Bronchial epithelial cell (primary cell): Measurements from ENCODE around the gene SAMD13. TPM values are rescaled to one million over a fixed set of nuclear protein-coding genes. Genes with fewer than 3 reads are reported as not detected.

Experiments
- DNase-seq: peaks from one replicate; pipeline ENCODE4 v3.0.0-alpha.2; 2010; ENCODE audit warnings: low read depth
- FAIRE-seq: peaks from 2 replicates; lab custom pipeline; 2011; peaks lifted over from hg19 to GRCh38; lab: Jason Lieb, UNC
- H3K27me3 ChIP-seq: 2 replicates; pipeline ENCODE4 v1.5.1; 2011; ENCODE audit warnings: low read length; ENCODE audit not compliant: control insufficient read depth, insufficient read depth
- H3K36me3 ChIP-seq: 2 replicates; pipeline ENCODE4 v1.5.1; 2011; ENCODE audit warnings: low read length; ENCODE audit not compliant: control insufficient read depth, insufficient read depth
- H3K4me3 ChIP-seq: 2 replicates; pipeline ENCODE4 v1.5.1; 2011; ENCODE audit warnings: mild to moderate bottlenecking, low read depth, low read length, control low read depth
- total RNA-seq: library from RNA; depleted of rRNA; stranded (reverse); fragments of >200 nt; gene quantifications from 2 replicates; pipeline ENCODE4 v1.2.1, GENCODE V29; 2014
- TF ChIP-seq, protein P1 (sequence below): IDR thresholded peaks from 2 replicates; pipeline ENCODE4 v1.5.1; 2011; ENCODE audit warnings: mild to moderate bottlenecking, moderate library complexity, low read length, control low read depth, inconsistent platforms; ENCODE audit not compliant: insufficient read depth, severe bottlenecking

SAMD13 gene
- total RNA-seq, 1 donor from 2014 or later: 0.26 TPM

- Histone ChIP-seq H3K27me3 (no peaks in the 10 kb centered on the region), H3K36me3 (no peaks in the 10 kb centered on the region), H3K4me3 (no peak overlapping the region)
- FAIRE-seq (no peak), DNase-seq (no peak)
- TF ChIP-seq, protein P1, sequence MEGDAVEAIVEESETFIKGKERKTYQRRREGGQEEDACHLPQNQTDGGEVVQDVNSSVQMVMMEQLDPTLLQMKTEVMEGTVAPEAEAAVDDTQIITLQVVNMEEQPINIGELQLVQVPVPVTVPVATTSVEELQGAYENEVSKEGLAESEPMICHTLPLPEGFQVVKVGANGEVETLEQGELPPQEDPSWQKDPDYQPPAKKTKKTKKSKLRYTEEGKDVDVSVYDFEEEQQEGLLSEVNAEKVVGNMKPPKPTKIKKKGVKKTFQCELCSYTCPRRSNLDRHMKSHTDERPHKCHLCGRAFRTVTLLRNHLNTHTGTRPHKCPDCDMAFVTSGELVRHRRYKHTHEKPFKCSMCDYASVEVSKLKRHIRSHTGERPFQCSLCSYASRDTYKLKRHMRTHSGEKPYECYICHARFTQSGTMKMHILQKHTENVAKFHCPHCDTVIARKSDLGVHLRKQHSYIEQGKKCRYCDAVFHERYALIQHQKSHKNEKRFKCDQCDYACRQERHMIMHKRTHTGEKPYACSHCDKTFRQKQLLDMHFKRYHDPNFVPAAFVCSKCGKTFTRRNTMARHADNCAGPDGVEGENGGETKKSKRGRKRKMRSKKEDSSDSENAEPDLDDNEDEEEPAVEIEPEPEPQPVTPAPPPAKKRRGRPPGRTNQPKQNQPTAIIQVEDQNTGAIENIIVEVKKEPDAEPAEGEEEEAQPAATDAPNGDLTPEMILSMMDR: no peak
These were observed 45.9 kb downstream of the SAMD13 start for GRCh38 chr1:84347271-84347931.

- Histone ChIP-seq H3K36me3 (no peaks in the 10 kb centered on the region), H3K27me3 (no peaks in the 10 kb centered on the region), H3K4me3 (no peak overlapping the region)
- FAIRE-seq (no peak), DNase-seq (no peak)
- TF ChIP-seq, protein P1: no peak
These were observed 46.5 kb downstream of the SAMD13 start for GRCh38 chr1:84347932-84348555.

DNA sequence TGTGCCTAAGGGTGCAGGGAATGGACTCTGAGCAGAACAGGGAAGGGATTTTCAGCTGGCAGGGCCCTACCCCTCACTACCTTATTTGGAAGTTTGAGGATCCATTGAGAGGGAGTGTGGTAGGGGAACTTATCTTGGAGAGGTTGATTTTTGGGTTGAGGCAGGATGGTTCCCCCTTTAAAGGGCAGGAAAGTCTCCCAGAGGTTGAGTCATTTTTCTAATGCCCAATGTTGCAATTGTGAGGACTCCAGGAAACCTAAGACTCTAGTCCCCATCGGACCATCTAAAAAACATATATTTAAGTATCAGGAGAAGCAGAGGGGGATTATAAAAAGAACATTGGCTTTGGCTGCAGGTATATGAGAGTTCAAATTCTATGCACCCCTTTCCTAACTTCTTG lies 47.3 kb downstream of the SAMD13 start:
- TF ChIP-seq, protein P1: no peak
- FAIRE-seq (no peak), DNase-seq (no peak)
- Histone ChIP-seq H3K36me3 (no peaks in the 10 kb centered on the region), H3K27me3 (no peaks in the 10 kb centered on the region), H3K4me3 (no peak overlapping the region)

DNA sequence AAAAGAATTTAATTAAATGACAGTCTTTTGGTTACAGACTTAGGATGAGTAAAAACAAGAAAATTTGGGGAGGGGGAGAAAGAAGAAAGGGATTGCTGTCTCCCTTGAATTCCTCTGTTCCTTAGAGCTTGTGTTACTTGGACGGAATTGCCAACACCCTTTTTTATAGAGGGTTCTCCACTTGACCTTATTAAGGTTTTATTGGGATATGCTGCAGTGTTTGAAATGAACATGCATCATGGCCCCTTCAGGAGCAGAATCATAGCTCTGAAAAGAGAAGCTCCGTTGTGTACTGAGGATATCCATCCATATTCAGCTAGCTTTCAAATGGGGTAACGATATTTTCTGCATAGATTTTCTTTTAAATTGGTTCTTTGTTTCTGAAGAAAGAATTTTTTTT lies 48.6 kb downstream of the SAMD13 start:
- FAIRE-seq (no peak), DNase-seq (no peak)

GRCh38 chr1:84350550-84350949 lies 49.0 kb downstream of the SAMD13 start:
- FAIRE-seq (no peak), DNase-seq (no peak)
- no peaks in the 10 kb centered on the region for H3K36me3 ChIP-seq
- TF ChIP-seq, protein P1: no peak
- no peaks in the 10 kb centered on the region for H3K27me3 ChIP-seq
- H3K4me3 ChIP-seq: no peak overlapping the region

More for the DNA sequence above, 48.6 kb downstream of the SAMD13 start:
- Histone ChIP-seq H3K36me3 (no peaks in the 10 kb centered on the region), H3K27me3 (no peaks in the 10 kb centered on the region), H3K4me3 (no peak overlapping the region)
- TF ChIP-seq, protein P1: no peak
